Duodenal mucosa (tissue), 2 donors: ENCODE results near the gene USP22.
"Not testable (repeated sequence)": the region's sequence is repeated elsewhere in the genome, so short reads cannot be mapped to it uniquely, and the experiment has no call there.

ENCODE experiments used
- H3K27ac ChIP-seq: one replicate; pipeline ENCODE4 v1.7.0; 2013; ENCODE audit warnings: low read depth, low read length
- H3K27me3 ChIP-seq, 2 donors: one replicate each; pipeline ENCODE4 v1.7.0; 2013; ENCODE audit warnings: low read length in 2 of 2, control low read depth in 1 of 2; ENCODE audit not compliant: insufficient read depth in 2 of 2, control insufficient read depth in 1 of 2
- H3K36me3 ChIP-seq, 2 donors: one replicate each; pipeline ENCODE4 v1.7.0; 2013; ENCODE audit warnings: low read length in 2 of 2, control low read depth in 1 of 2; ENCODE audit not compliant: insufficient read depth in 2 of 2, control insufficient read depth in 1 of 2
- H3K4me1 ChIP-seq, 2 donors: one replicate each; pipeline ENCODE4 v1.7.0; 2013; ENCODE audit warnings: low read length in 2 of 2, control low read depth in 1 of 2; ENCODE audit not compliant: insufficient read depth in 2 of 2, control insufficient read depth in 1 of 2
- H3K4me3 ChIP-seq, 2 donors: one replicate each; pipeline ENCODE4 v1.7.0; 2013; ENCODE audit warnings: low read length in 2 of 2, low read depth in 1 of 2
- H3K9ac ChIP-seq, 2 donors: one replicate each; pipeline ENCODE4 v1.7.0; 2013; ENCODE audit warnings: low read length in 2 of 2, low read depth in 1 of 2
- H3K9me3 ChIP-seq, 2 donors: one replicate each; pipeline ENCODE4 v1.7.0; 2013; ENCODE audit warnings: low read length in 2 of 2, control low read depth in 1 of 2; ENCODE audit not compliant: control insufficient read depth in 1 of 2

USP22 gene

DNA sequence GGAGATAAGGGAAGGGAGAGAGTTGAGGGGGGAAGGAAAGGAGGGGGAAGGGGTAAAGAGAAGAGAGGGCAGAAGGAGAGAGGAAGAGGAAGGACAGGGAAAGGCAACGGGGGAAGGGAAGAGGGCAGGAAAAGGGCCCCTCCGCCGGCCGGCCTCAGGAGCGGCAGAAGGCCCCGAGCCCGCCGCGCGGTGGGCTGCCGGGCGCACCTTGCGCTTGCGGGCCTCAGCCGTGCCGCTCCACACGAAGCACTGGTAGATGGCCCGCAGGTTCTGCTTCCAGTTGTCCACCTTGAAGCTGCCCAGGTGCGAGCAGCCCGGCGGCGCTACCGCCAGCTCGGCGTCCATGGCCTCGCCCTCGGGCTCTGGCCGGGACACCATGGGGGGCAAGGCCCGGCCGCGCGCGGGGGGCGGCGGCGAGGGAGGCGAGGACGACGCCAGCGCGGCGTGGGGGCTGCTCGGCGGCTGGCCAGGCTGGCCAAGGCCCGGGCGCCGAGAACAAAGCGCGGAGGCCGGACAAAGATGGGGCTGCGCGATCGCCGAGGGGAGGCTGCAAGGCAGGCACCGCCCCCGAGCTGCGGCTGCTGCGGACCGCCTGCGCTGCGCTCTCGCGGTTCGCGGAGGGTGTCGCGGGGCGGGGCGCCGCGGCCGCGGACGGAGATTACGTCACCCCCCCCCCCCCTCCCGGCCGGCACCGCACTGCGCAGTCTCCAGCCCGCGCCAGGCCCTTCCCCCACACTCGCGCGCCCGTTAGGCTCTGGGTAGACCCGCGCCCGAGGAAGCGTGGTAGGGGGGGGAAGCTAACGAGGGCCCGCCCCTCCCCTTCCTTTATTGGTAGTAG, at the start of gene USP22:
Gene USP22, minus strand, starts transcription at position 554 of the 838 bp plus-strand sequence. Its CDS starts 176 bp downstream, at position 378.
- peaks cover 9 to 24% of the 10 kb centered on the region in 2 donors for H3K4me1 ChIP-seq
- H3K9ac ChIP-seq, result peak within 1 kb of the TSS; percentile 98
- H3K27ac ChIP-seq, result peak within 1 kb of the TSS; percentile 100

DNA sequence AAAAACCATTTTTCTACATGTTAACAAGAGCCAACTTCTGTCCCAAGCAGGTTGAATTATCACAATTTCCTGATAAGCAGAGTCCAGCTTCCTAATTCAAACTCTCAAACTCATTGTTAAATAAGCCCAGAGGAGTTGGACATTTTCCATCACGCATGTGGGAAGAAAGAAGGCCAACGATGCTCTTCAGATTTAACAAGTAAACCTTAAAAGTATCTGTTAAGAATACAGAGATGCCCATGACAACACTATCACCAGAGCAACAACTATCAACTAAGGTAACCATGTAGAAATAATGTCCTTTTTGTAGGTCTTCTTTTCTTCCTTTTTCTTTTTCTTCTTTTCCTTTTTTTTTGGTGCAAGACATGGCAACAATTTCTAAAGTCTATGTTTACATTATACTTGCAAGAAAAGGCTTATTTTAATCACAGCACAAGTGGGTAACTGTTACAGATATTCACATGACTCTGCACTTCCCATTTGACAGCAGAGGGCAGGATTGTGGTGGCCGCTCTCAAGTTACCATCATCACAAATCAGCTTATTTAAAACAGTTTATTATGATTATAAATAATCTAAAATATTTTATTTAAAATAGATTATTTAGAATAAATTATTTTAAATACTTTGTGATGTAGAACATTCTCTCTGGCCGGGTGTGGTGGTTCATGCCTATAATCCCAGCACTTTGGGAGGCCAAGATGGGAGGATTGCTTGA, 48.2 kb upstream of the USP22 start:
- Histone ChIP-seq H3K27ac (no peak overlapping the region), H3K27me3 (no peaks in the 10 kb centered on the region), H3K4me3 (no peak overlapping the region), H3K4me1 (peaks cover 6 to 11% of the 10 kb centered on the region in 2 donors), H3K9me3 (no peaks in the 10 kb centered on the region), H3K36me3 (no peaks in the 10 kb centered on the region), H3K9ac (no peak overlapping the region)

More for the DNA sequence above, at the start of gene USP22:
- Histone ChIP-seq H3K27me3 (no peaks in the 10 kb centered on the region), H3K9me3 (no peaks in the 10 kb centered on the region), H3K4me3 (peak within 1 kb of the TSS; percentile 71 to 86), H3K36me3 (peaks cover 0 to 5% of the 10 kb centered on the region in 2 donors)

DNA sequence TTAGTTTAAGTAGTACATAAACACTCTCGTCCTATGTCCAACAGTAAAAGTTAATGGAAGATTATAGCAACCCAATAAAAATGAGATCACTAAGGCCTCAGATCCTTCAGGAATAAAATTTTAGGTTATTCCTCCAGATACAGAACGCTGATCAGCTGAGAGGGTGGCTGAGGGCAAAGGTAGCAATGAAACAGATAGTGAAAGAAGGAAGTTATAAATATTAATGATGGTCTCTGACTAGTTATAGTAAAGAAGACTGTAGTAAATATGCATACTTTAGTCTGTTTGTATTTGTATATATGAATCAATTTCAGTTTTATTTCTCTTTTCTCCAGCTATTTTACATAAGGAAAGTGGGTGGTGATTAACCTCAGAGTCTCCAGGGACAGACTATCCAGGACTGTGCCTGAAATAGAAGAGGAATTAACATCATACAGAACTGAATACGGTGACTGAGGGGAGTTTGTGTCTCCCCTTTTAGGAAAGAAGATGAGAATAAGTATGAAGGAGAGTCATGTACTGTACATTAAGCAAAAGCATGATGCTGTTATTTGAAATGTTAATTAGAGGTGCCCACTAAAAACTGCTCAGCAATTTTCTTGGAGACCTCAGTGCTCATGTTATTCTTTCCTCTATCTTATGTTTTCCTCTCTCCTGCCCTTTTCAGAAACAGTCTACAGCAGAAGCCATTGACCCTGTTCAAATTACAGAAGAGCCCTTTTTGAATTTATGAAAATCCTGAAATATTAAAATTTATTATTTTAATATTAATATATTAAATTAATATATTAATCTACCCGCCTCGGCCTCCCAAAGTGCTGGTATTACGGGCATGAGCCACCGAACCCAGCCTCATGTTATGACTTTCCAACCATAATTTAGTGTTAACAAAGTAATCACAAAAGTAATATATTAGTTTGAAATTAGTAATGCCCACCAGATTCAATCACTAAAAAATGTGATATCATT, 47.4 kb upstream of the USP22 start:
- Histone ChIP-seq H3K9me3 (no peaks in the 10 kb centered on the region), H3K9ac (no peak overlapping the region), H3K4me1 (peaks cover 6 to 11% of the 10 kb centered on the region in 2 donors), H3K27me3 (no peaks in the 10 kb centered on the region), H3K36me3 (no peaks in the 10 kb centered on the region), H3K27ac (no peak overlapping the region), H3K4me3 (peak overlapping the region; percentile 47 to 51)

DNA sequence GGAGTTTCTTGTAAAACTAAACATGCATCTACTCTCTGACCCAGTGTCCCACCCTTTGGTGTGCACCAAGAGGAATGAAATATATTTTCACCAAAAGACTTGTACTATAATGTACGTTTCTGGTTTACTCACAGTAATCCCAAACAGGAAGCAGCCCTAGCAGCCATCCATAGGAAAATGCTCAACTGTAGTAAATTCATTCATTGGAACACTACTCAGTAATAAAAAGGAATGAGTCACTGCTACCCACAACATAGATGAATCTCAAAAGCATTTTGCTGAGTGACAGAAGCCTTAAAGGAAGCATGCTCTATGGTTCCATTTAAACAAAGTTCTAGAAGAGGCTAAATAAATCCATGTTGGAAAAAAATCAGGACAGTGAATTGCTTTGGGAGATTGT, 46.3 kb upstream of the USP22 start:
- H3K9ac ChIP-seq, result no peak overlapping the region
- peaks cover 6 to 11% of the 10 kb centered on the region in 2 donors for H3K4me1 ChIP-seq
- H3K27me3 ChIP-seq, result no peaks in the 10 kb centered on the region
- H3K36me3 ChIP-seq, result no peaks in the 10 kb centered on the region
- H3K27ac ChIP-seq, result no peak overlapping the region
- no peaks in the 10 kb centered on the region for H3K9me3 ChIP-seq
- H3K4me3 ChIP-seq, result no peak overlapping the region

DNA sequence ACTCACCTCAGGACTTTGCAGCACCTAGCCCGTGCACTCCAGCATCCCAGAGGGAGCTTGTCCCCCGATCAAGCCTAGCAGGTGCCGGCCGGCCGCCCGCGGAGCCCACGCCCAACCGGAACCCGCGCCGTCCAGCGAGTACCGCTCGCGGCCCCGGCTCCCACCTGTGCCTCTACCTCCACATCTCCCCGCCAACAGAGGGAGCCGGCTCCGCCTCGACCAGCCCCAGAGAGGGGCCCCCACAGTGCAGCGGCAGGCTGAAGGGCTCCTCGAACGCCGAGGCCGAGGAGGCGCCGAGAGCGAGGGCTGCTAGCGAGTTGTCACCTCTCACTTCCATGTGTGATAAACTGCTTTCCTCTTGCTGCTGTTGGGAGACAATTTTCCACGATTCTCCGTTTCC, 42.9 kb upstream of the USP22 start:
- Histone ChIP-seq H3K27me3 (no peaks in the 10 kb centered on the region), H3K36me3 (no peaks in the 10 kb centered on the region), H3K4me1 (peaks cover 6 to 11% of the 10 kb centered on the region in 2 donors), H3K9me3 (no peaks in the 10 kb centered on the region), H3K9ac (no peak overlapping the region), H3K27ac (no peak overlapping the region), H3K4me3 (no peak overlapping the region)

DNA sequence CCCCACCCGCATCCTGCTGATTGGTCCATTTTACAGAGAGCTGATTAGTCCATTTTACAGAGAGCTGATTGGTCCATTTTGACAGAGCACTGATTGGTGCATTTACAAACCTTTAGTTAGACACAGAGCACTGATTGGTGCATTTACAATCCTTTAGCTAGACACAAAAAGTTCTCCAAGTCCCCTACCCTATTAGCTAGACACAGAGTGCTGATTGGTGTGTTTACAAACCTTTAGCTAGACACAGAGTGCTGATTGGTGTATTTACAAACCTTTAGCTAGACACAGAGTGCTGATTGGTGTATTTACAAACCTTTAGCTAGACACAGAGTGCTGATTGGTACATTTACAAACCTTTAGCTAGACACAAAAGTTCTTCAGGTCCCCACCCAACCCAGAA, 42.5 kb upstream of the USP22 start:
- not testable (repeated sequence) for H3K27me3 ChIP-seq, H3K4me1 ChIP-seq, H3K9me3 ChIP-seq, H3K9ac ChIP-seq, H3K4me3 ChIP-seq, H3K27ac ChIP-seq, H3K36me3 ChIP-seq

DNA sequence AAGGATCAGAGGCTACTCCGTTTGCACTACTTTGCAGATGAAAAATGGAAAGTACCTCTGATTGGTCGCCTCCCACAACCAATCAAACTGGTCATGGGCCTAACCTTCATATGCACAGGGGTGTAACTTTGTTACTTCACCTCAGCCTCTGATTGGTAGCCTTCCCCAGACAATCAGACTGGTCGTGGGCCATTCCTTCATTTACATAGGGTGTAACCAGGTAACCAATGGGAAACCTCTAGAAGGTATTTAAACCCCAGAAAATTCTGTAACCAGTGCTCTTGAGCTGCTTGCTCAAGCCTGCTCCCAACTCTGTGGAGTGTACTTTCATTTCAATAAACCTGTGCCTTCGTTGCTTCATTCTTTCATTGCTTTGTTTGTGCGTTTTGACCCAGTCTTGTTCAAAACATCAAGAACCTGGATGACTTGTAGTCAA, 39.2 kb upstream of the USP22 start:
- Histone ChIP-seq H3K4me3 (no peak overlapping the region), H3K27ac (no peak overlapping the region), H3K9me3 (no peaks in the 10 kb centered on the region), H3K9ac (no peak overlapping the region), H3K4me1 (no peaks in the 10 kb centered on the region), H3K27me3 (no peaks in the 10 kb centered on the region), H3K36me3 (no peaks in the 10 kb centered on the region)

DNA sequence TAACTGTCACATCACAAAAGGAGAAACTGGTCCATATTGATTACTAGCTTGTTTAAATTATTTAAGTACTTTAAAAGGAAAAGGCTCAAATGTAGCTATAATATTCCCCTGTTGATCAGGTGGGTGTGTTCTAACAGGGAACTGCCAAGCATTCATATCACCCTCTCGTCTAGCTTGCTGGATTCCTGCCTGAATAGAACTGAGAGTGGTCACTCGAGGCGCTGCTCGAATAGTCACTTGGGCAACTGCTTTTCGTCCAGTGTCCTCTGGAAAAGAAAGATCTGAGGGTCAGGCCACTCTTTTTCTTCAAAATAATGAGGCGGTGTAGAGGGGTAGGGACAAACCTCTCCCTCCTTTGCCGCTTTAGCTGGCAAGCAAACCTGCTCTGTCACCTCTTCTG, 36.4 kb upstream of the USP22 start:
- H3K36me3 ChIP-seq, result no peaks in the 10 kb centered on the region

DNA sequence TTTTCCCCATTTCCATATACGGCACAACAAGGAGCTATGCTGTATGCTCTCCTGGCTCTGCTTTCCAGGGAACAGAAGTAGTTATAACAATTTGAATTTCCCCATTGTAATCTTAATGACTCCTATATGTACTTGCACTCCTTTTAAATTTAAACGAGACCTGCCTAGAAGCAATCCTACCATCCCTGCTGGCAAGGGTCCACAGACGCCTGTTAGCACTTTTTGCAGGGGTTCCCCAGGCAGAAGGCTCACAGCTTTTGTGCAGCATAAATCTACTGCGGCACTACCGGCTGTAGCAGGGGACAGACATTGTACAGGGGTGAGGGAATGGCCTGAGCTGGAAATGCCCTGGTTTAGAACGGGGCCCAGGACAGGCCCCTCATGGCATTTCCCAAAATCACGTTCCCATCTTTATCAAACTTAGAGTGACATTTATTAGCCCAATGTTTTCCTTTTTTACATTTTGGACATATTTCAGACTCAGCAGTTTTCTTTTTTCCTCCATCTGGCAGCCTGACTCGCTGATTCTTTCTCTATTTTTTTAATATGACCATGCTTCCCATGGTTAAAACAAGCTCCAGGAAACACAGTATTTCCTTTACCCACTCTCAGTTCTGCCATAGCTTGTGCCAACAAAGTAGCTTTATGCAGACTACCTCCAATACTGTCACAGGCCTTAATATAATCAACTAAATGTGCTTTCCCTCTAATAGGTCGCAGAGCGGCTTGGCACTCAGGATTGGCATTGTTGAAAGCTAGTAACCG, 35.4 kb upstream of the USP22 start:
- Histone ChIP-seq H3K27ac (no peak overlapping the region), H3K36me3 (no peaks in the 10 kb centered on the region), H3K9ac (no peak overlapping the region), H3K9me3 (no peaks in the 10 kb centered on the region), H3K27me3 (no peaks in the 10 kb centered on the region), H3K4me3 (no peak overlapping the region), H3K4me1 (no peaks in the 10 kb centered on the region)

More for the DNA sequence above, 36.4 kb upstream of the USP22 start:
- Histone ChIP-seq H3K9me3 (no peaks in the 10 kb centered on the region), H3K27ac (no peak overlapping the region), H3K9ac (no peak overlapping the region), H3K4me1 (no peaks in the 10 kb centered on the region), H3K4me3 (no peak overlapping the region), H3K27me3 (no peaks in the 10 kb centered on the region)
